Measurements from ENCODE around the gene DNALI1.

Gene DNALI1

DNA sequence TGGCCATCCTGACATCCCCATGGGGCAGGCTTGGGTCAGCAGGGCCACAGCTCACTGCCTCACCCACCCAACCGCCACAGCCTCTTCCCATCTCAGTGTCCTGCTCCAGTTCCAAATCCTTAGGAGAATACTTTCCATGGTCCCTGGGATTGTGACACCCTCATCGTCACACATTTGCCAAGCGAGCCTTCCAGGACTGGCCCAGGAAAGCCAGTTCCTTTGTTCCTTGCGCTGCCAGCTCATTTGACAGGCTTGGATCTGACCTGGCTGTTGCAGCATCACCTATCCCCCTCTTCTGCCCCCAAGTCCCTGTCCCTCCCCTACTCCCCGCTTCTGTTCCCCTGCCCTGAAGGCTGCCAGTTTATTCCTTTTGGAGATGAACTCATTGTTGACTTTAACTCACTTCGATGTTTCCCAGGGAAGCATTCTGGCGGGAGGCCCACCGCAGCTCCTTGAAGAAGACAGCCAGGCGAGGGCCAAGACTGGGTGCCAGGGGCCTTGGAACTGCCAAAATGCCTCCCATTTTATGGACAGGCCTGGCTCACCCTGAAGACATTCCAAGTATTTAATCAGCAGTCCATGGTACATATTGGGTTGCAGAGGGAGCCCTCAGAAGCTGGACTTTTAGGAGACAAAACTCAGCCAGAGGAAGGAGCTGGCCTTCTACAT lies 49.2 kb downstream of the DNALI1 start:
- WGBS (ENCODE audit: extremely low coverage, insufficient coverage, low lambda C conversion rate), result no CpG with 5 or more reads among the region's 9 CpGs
- no peak overlapping the region for H2BK120ac ChIP-seq (ENCODE audit: low read depth, low read length)
- no peak overlapping the region for H3K4ac ChIP-seq (ENCODE audit: low read depth, low read length)
- DNase-seq, result no peak
- H3K56ac ChIP-seq (ENCODE audit: low read length), result no peak overlapping the region
- no peaks in the 10 kb centered on the region for H3K79me2 ChIP-seq (ENCODE audit: control insufficient read depth, insufficient read depth, low read length)
- no peak overlapping the region for H4K5ac ChIP-seq (ENCODE audit: low read length)
- H3K27ac ChIP-seq (ENCODE audit: low read depth, low read length), result no peak overlapping the region
- H3K18ac ChIP-seq (ENCODE audit: low read length), result no peak overlapping the region
- H3K4me2 ChIP-seq (ENCODE audit: low read length), result no peak overlapping the region
- H3K79me1 ChIP-seq (ENCODE audit: low read length), result no peaks in the 10 kb centered on the region
- no peaks in the 10 kb centered on the region for H3K4me1 ChIP-seq (ENCODE audit: control insufficient read depth, low read depth, low read length)
- no peak overlapping the region for H4K8ac ChIP-seq (ENCODE audit: low read depth, low read length)
- peaks cover 2% of the 10 kb centered on the region for H3K27me3 ChIP-seq (ENCODE audit: insufficient read depth, low read length, poor library complexity)
- no peak overlapping the region for H2AK5ac ChIP-seq (ENCODE audit: low read length)
- no peak overlapping the region for H2BK15ac ChIP-seq (replicated peaks; ENCODE audit: low read depth)
- H3K4me3 ChIP-seq (ENCODE audit: low read length), result no peak overlapping the region
- no peak overlapping the region for H3K9ac ChIP-seq (ENCODE audit: low read length)
- no peaks in the 10 kb centered on the region for H3K36me3 ChIP-seq (ENCODE audit: control insufficient read depth, insufficient read depth, low read length)
- no peak overlapping the region for H3K23ac ChIP-seq (ENCODE audit: low read length)
- H2BK5ac ChIP-seq (ENCODE audit: low read length), result no peak overlapping the region

GRCh38 chr1:37606481-37607263 lies 49.9 kb downstream of the DNALI1 start:
- H2BK120ac ChIP-seq (ENCODE audit: low read depth, low read length), result no peak overlapping the region
- no peak overlapping the region for H4K8ac ChIP-seq (ENCODE audit: low read depth, low read length)
- no peak overlapping the region for H3K56ac ChIP-seq (ENCODE audit: low read length)
- H3K4me1 ChIP-seq (ENCODE audit: control insufficient read depth, low read depth, low read length), result no peaks in the 10 kb centered on the region
- no peak overlapping the region for H3K18ac ChIP-seq (ENCODE audit: low read length)
- no peak overlapping the region for H3K27ac ChIP-seq (ENCODE audit: low read depth, low read length)
- no peak overlapping the region for H4K5ac ChIP-seq (ENCODE audit: low read length)
- H3K79me2 ChIP-seq (ENCODE audit: control insufficient read depth, insufficient read depth, low read length), result no peaks in the 10 kb centered on the region
- DNase-seq, result no peak
- no peak overlapping the region for H3K4me3 ChIP-seq (ENCODE audit: low read length)
- H3K27me3 ChIP-seq (ENCODE audit: insufficient read depth, low read length, poor library complexity), result peaks cover 2% of the 10 kb centered on the region
- H3K9ac ChIP-seq (ENCODE audit: low read length), result no peak overlapping the region
- no peaks in the 10 kb centered on the region for H3K79me1 ChIP-seq (ENCODE audit: low read length)
- no peak overlapping the region for H2BK15ac ChIP-seq (replicated peaks; ENCODE audit: low read depth)
- WGBS (ENCODE audit: extremely low coverage, insufficient coverage, low lambda C conversion rate), result no CpG with 5 or more reads among the region's 15 CpGs
- no peak overlapping the region for H3K4me2 ChIP-seq (ENCODE audit: low read length)
- H2BK5ac ChIP-seq (ENCODE audit: low read length), result no peak overlapping the region
- no peak overlapping the region for H3K23ac ChIP-seq (ENCODE audit: low read length)
- H3K4ac ChIP-seq (ENCODE audit: low read depth, low read length), result no peak overlapping the region
- no peak overlapping the region for H2AK5ac ChIP-seq (ENCODE audit: low read length)
- no peaks in the 10 kb centered on the region for H3K36me3 ChIP-seq (ENCODE audit: control insufficient read depth, insufficient read depth, low read length)

DNA sequence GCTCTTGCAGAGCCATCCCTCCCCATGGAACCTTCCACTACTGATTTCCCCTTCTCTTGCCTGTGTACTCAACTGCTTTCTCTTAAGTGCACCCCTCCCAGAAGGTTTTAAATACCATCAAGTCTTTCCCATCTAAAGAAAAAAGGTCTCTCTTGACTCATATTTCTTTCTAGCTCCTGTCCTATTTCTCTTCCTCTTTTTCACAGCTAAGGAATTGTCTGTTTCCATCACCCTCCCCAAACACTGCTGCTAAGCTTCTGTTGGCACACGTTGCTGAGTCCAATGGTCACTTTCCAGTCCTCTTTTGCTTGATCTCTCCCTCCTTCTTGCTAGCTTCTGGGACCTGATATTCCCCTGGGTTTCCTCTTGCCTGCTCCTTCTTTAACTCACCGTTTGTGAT lies 52.3 kb downstream of the DNALI1 start:
- H3K4me1 ChIP-seq (ENCODE audit: control insufficient read depth, low read depth, low read length), result no peaks in the 10 kb centered on the region
- H3K4me3 ChIP-seq (ENCODE audit: low read length), result no peak overlapping the region
- no peaks in the 10 kb centered on the region for H3K79me2 ChIP-seq (ENCODE audit: control insufficient read depth, insufficient read depth, low read length)
- no peak overlapping the region for H3K18ac ChIP-seq (ENCODE audit: low read length)
- H2BK15ac ChIP-seq (replicated peaks; ENCODE audit: low read depth), result no peak overlapping the region
- H2BK5ac ChIP-seq (ENCODE audit: low read length), result no peak overlapping the region
- H4K8ac ChIP-seq (ENCODE audit: low read depth, low read length), result no peak overlapping the region
- H3K4ac ChIP-seq (ENCODE audit: low read depth, low read length), result no peak overlapping the region
- no peak overlapping the region for H2BK120ac ChIP-seq (ENCODE audit: low read depth, low read length)
- no peak overlapping the region for H3K56ac ChIP-seq (ENCODE audit: low read length)
- DNase-seq, result no peak
- no peak overlapping the region for H2AK5ac ChIP-seq (ENCODE audit: low read length)
- no peak overlapping the region for H3K23ac ChIP-seq (ENCODE audit: low read length)
- no peak overlapping the region for H4K5ac ChIP-seq (ENCODE audit: low read length)
- H3K4me2 ChIP-seq (ENCODE audit: low read length), result no peak overlapping the region
- H3K79me1 ChIP-seq (ENCODE audit: low read length), result no peaks in the 10 kb centered on the region
- H3K27me3 ChIP-seq (ENCODE audit: insufficient read depth, low read length, poor library complexity), result peaks cover 2% of the 10 kb centered on the region
- WGBS (ENCODE audit: extremely low coverage, insufficient coverage, low lambda C conversion rate), result no CpG with 5 or more reads among the region's 2 CpGs
- no peak overlapping the region for H3K27ac ChIP-seq (ENCODE audit: low read depth, low read length)
- H3K36me3 ChIP-seq (ENCODE audit: control insufficient read depth, insufficient read depth, low read length), result no peaks in the 10 kb centered on the region
- H3K9ac ChIP-seq (ENCODE audit: low read length), result no peak overlapping the region

- Histone ChIP-seq H3K79me1 (ENCODE audit: low read length) (no peaks in the 10 kb centered on the region), H3K27ac (ENCODE audit: low read depth, low read length) (no peak overlapping the region), H3K4ac (ENCODE audit: low read depth, low read length) (no peak overlapping the region), H4K5ac (ENCODE audit: low read length) (no peak overlapping the region), H2BK15ac (replicated peaks; ENCODE audit: low read depth) (no peak overlapping the region), H3K23ac (ENCODE audit: low read length) (no peak overlapping the region), H2BK120ac (ENCODE audit: low read depth, low read length) (no peak overlapping the region), H2BK5ac (ENCODE audit: low read length) (no peak overlapping the region), H3K9ac (ENCODE audit: low read length) (no peak overlapping the region), H3K18ac (ENCODE audit: low read length) (no peak overlapping the region), H3K36me3 (ENCODE audit: control insufficient read depth, insufficient read depth, low read length) (no peaks in the 10 kb centered on the region), H3K79me2 (ENCODE audit: control insufficient read depth, insufficient read depth, low read length) (no peaks in the 10 kb centered on the region), H4K8ac (ENCODE audit: low read depth, low read length) (no peak overlapping the region), H3K4me3 (ENCODE audit: low read length) (no peak overlapping the region), H3K27me3 (ENCODE audit: insufficient read depth, low read length, poor library complexity) (peaks cover 2% of the 10 kb centered on the region), H2AK5ac (ENCODE audit: low read length) (no peak overlapping the region), H3K56ac (ENCODE audit: low read length) (no peak overlapping the region), H3K4me2 (ENCODE audit: low read length) (no peak overlapping the region), H3K4me1 (ENCODE audit: control insufficient read depth, low read depth, low read length) (no peaks in the 10 kb centered on the region)
- DNase-seq, result no peak
- no CpG with 5 or more reads among the region's 2 CpGs for whole genome bisulfite sequencing (ENCODE audit: extremely low coverage, insufficient coverage, low lambda C conversion rate)
Observed at GRCh38 chr1:37609994-37610393, 53.3 kb downstream of the DNALI1 start.

- H3K27me3 ChIP-seq (ENCODE audit: insufficient read depth, low read length, poor library complexity), result peaks cover 2% of the 10 kb centered on the region
- no peak overlapping the region for H3K4me3 ChIP-seq (ENCODE audit: low read length)
- H3K4me2 ChIP-seq (ENCODE audit: low read length), result no peak overlapping the region
- H2BK5ac ChIP-seq (ENCODE audit: low read length), result no peak overlapping the region
- H3K56ac ChIP-seq (ENCODE audit: low read length), result no peak overlapping the region
- no peak overlapping the region for H3K23ac ChIP-seq (ENCODE audit: low read length)
- no peak overlapping the region for H4K5ac ChIP-seq (ENCODE audit: low read length)
- H3K27ac ChIP-seq (ENCODE audit: low read depth, low read length), result no peak overlapping the region
- no peak overlapping the region for H3K4ac ChIP-seq (ENCODE audit: low read depth, low read length)
- WGBS (ENCODE audit: extremely low coverage, insufficient coverage, low lambda C conversion rate), result no CpG with 5 or more reads among the region's 4 CpGs
- H2AK5ac ChIP-seq (ENCODE audit: low read length), result no peak overlapping the region
- H3K36me3 ChIP-seq (ENCODE audit: control insufficient read depth, insufficient read depth, low read length), result no peaks in the 10 kb centered on the region
- no peak overlapping the region for H2BK15ac ChIP-seq (replicated peaks; ENCODE audit: low read depth)
- no peak overlapping the region for H3K9ac ChIP-seq (ENCODE audit: low read length)
- no peaks in the 10 kb centered on the region for H3K4me1 ChIP-seq (ENCODE audit: control insufficient read depth, low read depth, low read length)
- H3K79me2 ChIP-seq (ENCODE audit: control insufficient read depth, insufficient read depth, low read length), result no peaks in the 10 kb centered on the region
- no peak overlapping the region for H4K8ac ChIP-seq (ENCODE audit: low read depth, low read length)
- H3K79me1 ChIP-seq (ENCODE audit: low read length), result no peaks in the 10 kb centered on the region
- H2BK120ac ChIP-seq (ENCODE audit: low read depth, low read length), result no peak overlapping the region
- H3K18ac ChIP-seq (ENCODE audit: low read length), result no peak overlapping the region
- no peak for DNase-seq
Observed at GRCh38 chr1:37612186-37612585, 55.4 kb downstream of the DNALI1 start.
